Dermis blood vessel endothelial cell (primary cell): ENCODE results near the gene CD276. TPM values are rescaled to one million over a fixed set of nuclear protein-coding genes. Genes with fewer than 3 reads are reported as not detected.
"Not testable (repeated sequence)": the region's sequence is repeated elsewhere in the genome, so short reads cannot be mapped to it uniquely, and the experiment has no call there.

ENCODE experiments used
- DNase-seq: peaks from one replicate; pipeline ENCODE4 v3.0.0; 2010
- total RNA-seq: library from RNA; depleted of rRNA; stranded (reverse); fragments of >200 nt; gene quantifications from 2 replicates; pipeline ENCODE4 v1.2.3, GENCODE V29; 2014

Gene CD276
- total RNA-seq, 1 donor from 2014 or later: 43.6 TPM

DNA sequence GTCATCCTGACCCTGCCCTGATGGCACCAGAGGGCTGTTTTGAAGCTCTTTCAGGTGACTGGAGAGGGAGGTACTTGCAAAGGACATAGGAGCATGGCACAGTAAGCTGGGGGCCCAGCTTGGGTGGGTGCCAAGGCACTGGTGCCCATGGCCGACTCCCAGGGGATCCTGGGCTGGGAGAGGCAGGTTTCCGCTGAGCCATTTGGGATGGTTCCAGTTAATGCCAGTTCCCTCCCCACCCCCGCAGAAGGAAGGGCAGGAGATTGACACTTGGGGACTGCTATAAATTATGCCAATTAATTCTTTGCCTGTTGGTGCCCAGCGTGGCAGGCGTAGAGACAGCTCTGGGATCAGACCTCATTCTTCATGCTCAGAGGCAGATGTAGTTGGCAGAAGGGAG lies 26.1 kb downstream of the CD276 start:
- DNase-seq: no peak

DNA sequence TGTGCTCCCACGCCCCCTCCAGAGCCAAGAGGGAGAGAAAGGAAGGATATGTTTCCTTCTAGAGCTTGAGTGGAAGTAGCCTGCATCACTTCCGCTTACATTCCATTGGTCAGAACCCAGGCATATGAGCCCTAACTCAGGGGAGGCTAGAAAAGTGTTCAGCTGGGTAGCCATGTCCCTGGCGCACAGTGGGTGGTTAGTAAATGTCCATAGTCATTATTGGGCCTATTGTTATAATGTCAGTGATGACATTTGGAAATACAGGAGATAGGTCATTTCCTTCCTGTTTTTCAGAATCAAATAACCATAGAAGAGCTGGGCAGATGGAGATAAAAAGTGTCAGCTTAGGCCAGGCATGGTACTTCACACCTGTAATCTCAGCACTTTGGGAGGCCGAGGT lies 27.3 kb downstream of the CD276 start:
- peak; percentile 45 for DNase-seq

DNA sequence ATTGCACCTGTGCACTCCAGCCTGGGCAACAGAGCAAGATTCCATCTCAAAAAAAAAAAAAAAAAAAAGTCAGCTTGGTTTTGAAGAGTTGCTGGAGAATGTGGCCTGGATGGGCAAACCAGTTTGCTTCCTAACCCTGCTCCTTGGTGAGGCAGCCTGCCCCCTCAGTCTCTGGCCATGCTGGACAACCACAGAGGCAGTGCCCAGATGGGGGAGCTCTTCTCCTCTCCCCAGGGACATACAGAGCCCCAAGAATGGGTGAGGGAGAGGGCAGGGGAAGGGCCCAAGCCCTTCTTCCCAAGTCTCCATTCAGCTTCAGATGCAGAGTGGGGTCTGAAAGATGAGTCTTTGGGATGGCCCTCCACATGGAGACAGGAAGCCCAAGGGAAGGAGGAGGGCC lies 27.9 kb downstream of the CD276 start:
- DNase-seq: no peak

GRCh38 chr15:73714695-73715301 lies 30.6 kb downstream of the CD276 start:
- DNase-seq: no peak

DNA sequence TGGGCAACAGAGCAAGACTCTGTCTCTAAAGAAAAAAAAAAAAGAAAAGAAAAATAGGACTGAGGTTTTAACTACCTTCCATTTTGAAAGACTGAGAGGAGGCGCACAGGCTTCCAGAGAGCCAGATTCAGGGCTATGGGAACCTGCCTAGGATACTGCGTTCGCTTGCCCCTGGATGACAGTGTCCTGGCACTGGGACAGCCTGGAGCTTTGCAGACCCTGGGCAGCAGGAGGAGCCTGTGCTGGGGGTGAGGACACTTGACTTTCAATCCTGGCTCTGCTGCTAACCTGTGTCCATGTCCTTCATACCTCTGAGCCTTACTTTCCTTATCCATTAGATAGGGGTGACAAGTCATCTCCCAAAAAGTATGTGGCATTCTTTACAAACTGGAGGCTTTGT lies 31.2 kb downstream of the CD276 start:
- DNase-seq: no peak

GRCh38 chr15:73716417-73716816 lies 32.2 kb downstream of the CD276 start:
- no peak for DNase-seq

DNA sequence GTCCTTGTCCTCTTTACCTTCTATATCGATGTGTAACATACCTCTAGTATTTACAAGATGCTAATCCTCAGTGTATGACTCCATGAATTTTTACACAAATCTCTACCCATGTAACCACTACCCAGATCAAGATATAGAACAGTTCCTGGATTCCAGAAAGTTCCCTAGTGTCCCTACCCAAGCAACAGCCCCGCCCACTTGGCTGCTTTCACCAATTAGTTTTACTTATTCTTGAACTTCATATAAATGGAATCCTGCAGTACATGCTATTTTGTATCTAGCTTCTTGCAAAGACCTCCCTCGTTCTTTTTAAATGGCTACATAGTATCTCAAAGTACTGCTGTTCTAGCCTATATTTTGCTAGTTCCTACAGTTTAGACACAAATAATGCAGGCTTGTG lies 33.0 kb downstream of the CD276 start:
- no peak for DNase-seq

GRCh38 chr15:73717802-73718201 lies 33.6 kb downstream of the CD276 start:
- DNase-seq: no peak

DNA sequence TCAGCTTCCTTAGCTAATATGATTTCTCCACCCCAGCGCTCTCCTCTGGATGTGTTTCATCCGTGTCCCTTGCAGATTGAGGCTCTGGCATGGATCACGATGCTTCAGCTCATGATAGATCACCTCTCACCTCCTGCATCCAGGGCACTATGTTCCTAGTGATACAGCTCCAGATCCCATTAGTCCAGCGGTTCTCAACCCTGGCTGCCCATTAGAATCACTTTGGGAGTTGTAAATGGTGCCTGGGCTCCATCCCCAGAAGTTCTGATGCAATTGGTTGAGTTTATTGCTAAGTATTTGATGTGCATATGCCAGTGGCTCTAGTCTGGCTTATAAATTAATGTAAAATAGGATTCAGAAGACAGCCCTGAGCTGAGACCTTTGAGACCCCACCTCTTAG lies 34.5 kb downstream of the CD276 start:
- DNase-seq: no peak

DNA sequence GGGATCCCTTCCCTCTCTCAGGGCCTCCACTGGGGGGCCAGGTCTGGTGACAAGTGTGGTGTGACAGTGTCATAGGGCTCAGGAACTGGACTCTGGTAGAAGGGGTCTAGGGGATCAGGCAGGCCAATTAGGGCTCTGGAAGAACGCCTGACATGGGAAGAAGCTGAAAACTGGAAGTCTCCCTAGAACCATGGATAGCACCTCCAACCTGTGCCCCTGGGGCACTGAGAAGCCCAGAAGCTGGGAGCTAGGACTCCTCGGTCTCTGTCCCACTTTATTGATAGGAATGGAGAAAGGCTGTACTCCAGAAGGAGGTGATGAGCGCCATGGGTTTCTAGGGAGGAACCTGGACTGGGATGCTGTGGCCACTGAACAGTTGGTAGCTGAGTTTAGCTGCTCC lies 38.2 kb downstream of the CD276 start:
- DNase-seq: no peak

- DNase-seq: no peak
Measured at GRCh38 chr15:73723191-73723590, 39.0 kb downstream of the CD276 start.

GRCh38 chr15:73724212-73724611 lies 40.0 kb downstream of the CD276 start:
- no peak for DNase-seq

DNA sequence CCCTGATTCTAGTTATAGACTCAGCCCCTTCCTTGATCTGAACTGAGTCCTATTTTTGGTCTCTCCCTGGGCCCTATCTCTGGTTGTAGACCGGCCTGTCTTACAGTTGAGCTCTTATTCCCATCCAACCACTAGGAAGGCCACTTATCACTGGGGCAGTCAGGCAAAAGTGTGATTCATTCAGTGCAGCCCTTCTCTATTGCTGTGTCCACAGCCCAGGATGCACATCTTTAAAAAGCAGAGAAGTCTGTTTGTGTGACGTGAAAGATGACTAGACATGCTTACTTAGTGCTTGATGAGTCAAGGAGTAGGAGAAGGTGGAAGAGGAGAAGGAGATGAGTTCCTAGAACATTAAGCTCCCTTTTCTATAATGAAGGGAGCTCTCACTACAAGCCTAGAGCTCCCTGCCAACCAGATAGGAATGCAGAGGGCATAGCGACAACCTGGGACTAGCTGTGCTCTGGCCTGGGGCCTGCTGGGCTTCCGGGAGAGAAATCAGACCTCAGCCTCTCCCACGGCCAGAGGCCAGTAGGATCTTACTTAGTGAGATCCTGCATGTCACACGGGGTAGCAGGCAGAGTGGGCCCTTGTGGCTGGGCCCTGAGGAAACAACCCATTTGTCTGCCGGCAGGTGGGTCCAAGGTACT lies 43.3 kb downstream of the CD276 start:
- no peak for DNase-seq

GRCh38 chr15:73732051-73732450 lies 47.9 kb downstream of the CD276 start:
- DNase-seq: not testable (repeated sequence)

DNA sequence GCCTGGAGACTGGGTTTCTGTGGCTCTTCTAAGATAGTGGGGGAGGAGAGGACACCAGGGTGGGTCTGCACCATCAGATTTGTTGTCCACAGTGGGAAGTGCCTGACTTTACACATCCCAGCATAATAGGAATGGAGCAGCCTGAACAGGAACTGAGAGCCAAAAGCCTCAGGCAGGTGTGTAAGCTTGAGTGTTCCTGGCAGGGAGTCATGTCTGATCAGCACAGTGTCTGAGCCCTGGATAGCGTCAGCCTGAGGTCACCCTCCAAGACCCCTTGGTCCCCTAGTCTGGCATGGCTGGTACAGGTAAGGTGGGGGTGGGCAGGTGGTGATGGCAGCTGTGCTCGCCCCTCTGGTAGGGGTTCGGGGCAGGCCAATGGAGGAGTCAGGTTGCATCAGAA lies 48.7 kb downstream of the CD276 start:
- no peak for DNase-seq

DNA sequence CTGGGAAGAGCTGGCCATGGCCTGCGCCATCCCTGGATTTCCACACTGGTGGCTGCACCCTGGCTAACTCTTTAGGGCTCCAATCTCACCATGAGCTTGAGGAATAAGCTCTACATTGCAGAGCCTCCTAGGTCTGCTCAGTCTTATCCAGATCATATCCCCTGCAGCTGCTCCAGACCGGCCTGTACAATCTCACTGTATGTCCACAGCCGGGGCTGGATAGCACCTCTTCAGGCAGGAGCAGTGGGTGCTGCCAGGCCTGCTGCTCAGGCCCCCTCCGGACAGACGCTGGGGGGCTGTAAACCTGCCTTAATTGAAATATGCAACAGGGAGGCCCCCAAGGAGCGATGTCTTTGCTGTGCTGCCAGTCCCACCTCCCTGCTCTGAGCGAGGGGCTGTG lies 53.4 kb downstream of the CD276 start:
- DNase-seq: no peak

- no peak for DNase-seq
Measured at GRCh38 chr15:73740152-73741048, 56.2 kb downstream of the CD276 start.

GRCh38 chr15:73741321-73741836 lies 57.2 kb downstream of the CD276 start:
- DNase-seq: no peak

GRCh38 chr15:73744293-73744692 lies 60.1 kb downstream of the CD276 start:
- no peak for DNase-seq

GRCh38 chr15:73745073-73745472 lies 60.9 kb downstream of the CD276 start:
- no peak for DNase-seq

DNA sequence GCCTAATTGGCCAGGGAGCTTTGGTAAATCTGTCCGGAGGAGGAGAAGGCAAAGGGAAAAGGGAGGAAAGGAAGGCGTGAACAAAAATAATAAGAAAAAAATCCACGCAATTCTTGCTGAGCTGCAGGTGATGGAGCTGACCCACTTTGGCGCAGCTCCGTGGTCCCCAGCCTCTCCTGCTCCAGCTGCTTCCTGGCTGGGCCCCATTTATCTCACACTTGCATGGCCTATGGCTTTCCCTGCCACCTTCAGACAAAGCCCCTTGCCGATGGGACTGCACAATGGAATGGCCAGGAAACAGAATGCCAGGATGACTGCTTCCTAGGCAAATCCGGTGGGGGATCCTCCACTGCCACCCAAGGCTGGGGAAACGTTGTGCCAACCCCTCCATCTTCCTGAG lies 62.1 kb downstream of the CD276 start:
- peak; percentile 4 for DNase-seq

GRCh38 chr15:73746883-73747282 lies 62.7 kb downstream of the CD276 start:
- DNase-seq: peak; percentile 30

DNA sequence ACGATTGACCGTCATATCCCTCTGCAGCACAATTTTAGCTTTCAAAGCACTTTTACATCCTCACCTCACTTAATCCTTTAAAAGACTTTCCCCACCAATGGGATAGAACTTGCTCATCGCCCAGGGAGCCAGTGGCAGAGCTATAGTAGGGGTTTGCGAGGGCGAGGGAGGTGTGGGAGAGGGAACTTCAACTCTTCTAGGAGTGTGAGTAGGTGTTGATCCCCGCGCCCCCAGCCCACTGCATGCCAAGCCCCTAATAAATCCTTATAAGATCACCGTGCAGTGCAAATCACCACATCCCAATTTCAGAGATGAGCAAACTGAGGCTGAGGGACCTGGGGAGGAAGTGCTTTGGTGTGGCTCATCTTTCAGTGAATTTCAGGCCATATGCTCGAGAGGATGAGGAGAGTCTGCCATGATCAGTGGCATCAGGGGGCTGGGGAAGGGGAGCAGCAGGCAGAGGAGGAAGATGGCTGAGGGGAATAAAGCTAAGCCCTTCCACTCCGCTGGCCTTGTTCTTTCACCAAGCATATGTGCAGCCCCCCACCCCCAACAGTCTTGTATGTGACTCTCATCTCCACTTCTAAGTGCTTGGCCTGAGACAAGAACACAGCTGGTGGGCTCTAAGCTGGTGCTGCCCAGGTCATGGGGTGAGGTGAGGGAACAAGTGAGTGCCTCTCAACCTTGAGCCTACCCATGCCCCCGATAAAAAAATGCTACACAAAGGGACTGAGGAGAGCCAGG lies 63.8 kb downstream of the CD276 start:
- no peak for DNase-seq
